GM12892 (cell line): ENCODE results near the gene GIPC1.
"Not testable (repeated sequence)": the region's sequence is repeated elsewhere in the genome, so short reads cannot be mapped to it uniquely, and the experiment has no call there.

ENCODE experiments used
- DNase-seq: peaks from one replicate; pipeline ENCODE4 v3.0.0; 2011; ENCODE audit not compliant: insufficient read length
- FAIRE-seq: peaks from 2 replicates; lab custom pipeline; 2011; peaks lifted over from hg19 to GRCh38; lab: Jason Lieb, UNC
- POLR2A ChIP-seq: IDR thresholded peaks from 2 replicates; pipeline ENCODE4 v1.6.1; 2011; ENCODE audit warnings: low read depth, low read length, control low read depth
- POLR2AphosphoS5 ChIP-seq: IDR thresholded peaks from 2 replicates; pipeline ENCODE4 v1.6.1; 2011; ENCODE audit warnings: low read depth, low read length, control low read depth
- TAF1 ChIP-seq: IDR thresholded peaks from 2 replicates; pipeline ENCODE4 v1.6.1; 2011; ENCODE audit warnings: low read depth, mild to moderate bottlenecking, control low read depth, low read length, borderline replicate concordance

The GIPC1 gene

GRCh38 chr19:14473073-14473977, 22.6 kb downstream of the GIPC1 start:
- TF ChIP-seq POLR2AphosphoS5 (no peak), TAF1 (no peak), POLR2A (no peak)
- FAIRE-seq = no peak
- DNase-seq = no peak

GRCh38 chr19:14472202-14472938, 23.6 kb downstream of the GIPC1 start:
- peak; percentile 97 for DNase-seq
- FAIRE-seq = peak; percentile 76
- TF ChIP-seq POLR2AphosphoS5 (0 out of 2 replicates have a peak, but pooled peaks have one; percentile 26), TAF1 (no peak), POLR2A (no peak)

- no peak for DNase-seq
- TF ChIP-seq POLR2AphosphoS5 (no peak), POLR2A (no peak), TAF1 (no peak)
- FAIRE-seq = no peak
These were observed 24.3 kb downstream of the GIPC1 start for GRCh38 chr19:14471436-14472187.

GRCh38 chr19:14470031-14470876, 25.7 kb downstream of the GIPC1 start:
- no peak for FAIRE-seq
- no peak for TF ChIP-seq POLR2A
- no peak for TF ChIP-seq POLR2AphosphoS5
- TF ChIP-seq TAF1 = no peak

DNA sequence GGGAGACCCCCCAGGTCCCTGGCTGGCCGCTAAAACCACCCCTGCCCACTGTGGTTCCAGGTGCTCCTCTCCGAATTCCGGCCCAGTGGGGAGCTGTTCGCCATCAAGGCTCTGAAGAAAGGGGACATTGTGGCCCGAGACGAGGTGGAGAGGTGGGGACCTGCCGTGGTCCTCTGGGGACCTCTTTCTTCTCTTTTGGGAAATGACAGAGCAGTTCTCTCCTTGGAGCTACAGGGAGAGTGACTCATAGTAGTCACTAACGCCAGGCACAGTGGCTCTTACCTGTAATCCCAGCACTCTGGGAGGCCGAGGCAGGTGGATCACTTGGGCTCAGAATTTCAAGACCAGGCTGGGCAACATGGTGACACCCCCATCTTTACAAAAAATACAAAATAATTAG, 28.1 kb downstream of the GIPC1 start:
- no peak for DNase-seq
- FAIRE-seq = no peak
- TF ChIP-seq POLR2A (no peak), POLR2AphosphoS5 (no peak), TAF1 (no peak)

More at GRCh38 chr19:14470031-14470876, 25.7 kb downstream of the GIPC1 start:
- DNase-seq = no peak

DNA sequence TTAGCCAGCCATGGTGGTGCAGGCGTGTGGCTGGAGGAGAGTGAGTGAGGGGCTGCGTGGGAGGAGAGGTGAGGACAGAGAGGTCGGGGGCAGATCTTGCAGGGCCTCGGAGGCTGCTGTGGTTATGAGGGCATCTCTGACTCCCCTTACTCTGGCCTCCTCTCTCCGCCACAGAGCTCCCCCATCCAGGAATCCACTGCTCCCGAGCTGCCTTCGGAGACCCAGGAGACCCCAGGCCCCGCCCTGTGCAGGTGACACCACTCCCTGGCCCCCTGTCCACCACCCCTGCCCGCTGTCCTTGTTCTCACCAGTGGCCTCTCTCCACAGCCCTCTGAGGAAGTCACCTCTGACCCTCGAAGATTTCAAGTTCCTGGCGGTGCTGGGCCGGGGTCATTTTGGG, 28.5 kb downstream of the GIPC1 start:
- no peak for TF ChIP-seq POLR2A
- TF ChIP-seq POLR2AphosphoS5 = no peak
- TF ChIP-seq TAF1 = no peak
- DNase-seq (no peak), FAIRE-seq (no peak)

DNA sequence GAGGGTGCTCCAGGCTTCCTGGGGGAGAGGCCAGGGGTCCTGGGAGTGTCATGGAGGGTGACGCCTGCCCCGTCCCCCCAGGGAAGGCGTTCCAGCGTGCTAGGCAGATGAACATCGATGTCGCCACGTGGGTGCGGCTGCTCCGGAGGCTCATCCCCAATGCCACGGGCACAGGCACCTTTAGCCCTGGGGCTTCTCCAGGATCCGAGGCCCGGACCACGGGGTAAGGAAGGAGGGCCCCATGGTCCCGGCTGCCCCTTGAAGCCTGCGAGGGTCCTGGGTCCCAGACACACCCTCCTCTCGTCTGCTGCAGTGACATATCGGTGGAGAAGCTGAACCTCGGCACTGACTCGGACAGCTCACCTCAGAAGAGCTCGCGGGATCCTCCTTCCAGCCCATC, 32.2 kb downstream of the GIPC1 start:
- TF ChIP-seq POLR2AphosphoS5 (no peak), POLR2A (no peak), TAF1 (no peak)
- no peak for FAIRE-seq
- DNase-seq = no peak

DNA sequence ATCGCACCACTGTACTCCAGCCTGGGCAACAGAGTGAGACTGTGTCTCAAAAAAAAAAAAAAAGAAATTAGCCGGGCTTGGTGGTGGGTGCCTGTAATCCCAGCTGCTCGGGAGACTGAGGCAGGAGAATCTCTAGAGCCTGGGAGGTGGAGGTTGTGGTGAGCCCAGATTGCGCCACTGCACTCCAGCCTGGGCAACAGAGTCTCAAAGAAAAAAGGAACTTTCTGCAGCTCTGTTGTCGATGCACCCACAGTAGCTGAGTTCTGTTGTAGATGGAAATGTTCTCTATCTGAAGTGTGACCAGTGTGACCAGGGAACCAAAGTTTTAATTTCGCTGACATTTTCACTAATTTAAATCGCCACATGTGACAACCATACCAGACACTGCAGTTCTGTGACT, 33.5 kb downstream of the GIPC1 start:
- not testable (repeated sequence) for DNase-seq, FAIRE-seq

DNA sequence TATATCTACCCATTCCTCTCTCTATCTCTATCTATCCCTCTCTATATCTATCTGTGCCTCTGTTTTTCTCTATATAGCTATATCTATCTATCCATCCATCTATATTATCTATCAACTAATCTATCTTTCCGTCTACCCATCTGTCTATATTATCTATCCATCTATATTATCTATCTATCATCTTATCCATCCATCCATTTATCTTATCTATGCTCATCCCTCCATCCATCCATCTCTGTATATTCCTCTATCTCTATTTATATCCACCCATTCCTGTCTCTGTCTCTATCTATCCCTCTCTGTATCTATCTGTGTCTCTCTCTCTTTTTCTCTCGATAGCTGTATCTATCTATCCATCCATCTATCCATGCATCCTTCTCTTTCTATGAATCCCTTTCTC, 35.0 kb downstream of the GIPC1 start:
- TF ChIP-seq POLR2AphosphoS5 = no peak
- no peak for TF ChIP-seq POLR2A
- TF ChIP-seq TAF1 = no peak
- DNase-seq (no peak), FAIRE-seq (no peak)

- DNase-seq (no peak), FAIRE-seq (no peak)
- TF ChIP-seq POLR2A (no peak), POLR2AphosphoS5 (no peak), TAF1 (no peak)
These were observed 36.2 kb downstream of the GIPC1 start for GRCh38 chr19:14459703-14460102.

DNA sequence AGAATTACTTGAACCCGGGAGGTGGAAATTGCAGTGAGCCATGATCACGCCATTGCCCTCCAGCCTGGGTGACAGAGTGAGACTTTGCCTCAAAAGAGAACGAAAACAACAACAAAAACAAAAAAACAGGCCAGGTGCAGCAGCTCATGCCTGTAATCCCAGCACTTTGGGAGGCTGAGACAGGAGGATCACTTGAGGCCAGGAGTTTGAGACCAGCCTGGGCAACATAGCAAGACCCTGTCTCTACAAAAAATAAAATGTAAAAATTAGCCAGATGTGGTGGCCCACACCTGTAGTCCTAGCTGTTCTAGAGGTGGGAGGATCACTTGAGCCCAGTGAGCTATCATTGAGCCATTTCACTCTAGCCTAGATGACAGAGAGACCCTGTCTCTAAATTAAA, 43.6 kb downstream of the GIPC1 start:
- not testable (repeated sequence) for FAIRE-seq, DNase-seq

- TF ChIP-seq TAF1 = no peak
- TF ChIP-seq POLR2A = no peak
- no peak for TF ChIP-seq POLR2AphosphoS5
- no peak for DNase-seq
- FAIRE-seq = no peak
These were observed 45.1 kb downstream of the GIPC1 start for GRCh38 chr19:14450876-14451275.
